ENCODE results near the gene RASL12. TPM values are rescaled to one million over a fixed set of nuclear protein-coding genes. Genes with fewer than 3 reads are reported as not detected.

Gene RASL12
- total and polyA plus RNA-seq, 7 donors, result 1.8 to 102 (median 29.1) TPM

DNA sequence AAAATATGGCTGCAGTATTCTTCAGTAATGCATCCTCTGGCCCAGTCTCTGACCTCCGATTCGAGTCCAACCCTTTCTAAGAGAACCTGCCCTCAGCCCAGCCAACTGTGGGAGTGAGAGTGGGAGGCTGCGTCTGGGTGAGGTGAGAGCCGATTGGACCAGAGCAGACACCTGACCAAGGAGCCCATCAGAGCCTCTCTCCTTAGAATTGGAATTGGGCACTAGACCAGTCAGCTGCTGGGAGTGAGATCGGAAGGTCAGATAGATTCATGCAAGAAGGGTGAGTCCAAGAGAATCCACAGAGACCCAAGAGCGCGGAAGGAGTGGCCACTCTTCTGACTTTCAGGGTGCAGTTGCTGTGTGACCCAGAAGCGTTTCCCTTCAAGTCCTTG, 10.2 kb downstream of the RASL12 start:
- peak overlapping the region in 3 of 4 donors; percentile 3 to 95 (median 4) for H3K27ac ChIP-seq
- peaks cover 0 to 46% (median 37%) of the 10 kb centered on the region in 4 donors for H3K4me1 ChIP-seq
- H3K27me3 ChIP-seq, result no peaks in the 10 kb centered on the region
- peak; percentile 43 for DNase-seq
- peaks cover 0 to 52% (median 22%) of the 10 kb centered on the region in 4 donors for H3K36me3 ChIP-seq
- intact Hi-C loops (cut with DNase I), result no loop called here
- no peaks in the 10 kb centered on the region for H3K9me3 ChIP-seq
- WGBS, 2 donors, result 94 to 98% methylated on average over 8 of the region's 8 CpGs
- TF ChIP-seq POLR2A (IDR thresholded peaks at IDR 0.05) (no peak), POLR2AphosphoS5 (IDR thresholded peaks at IDR 0.05) (no peak), EP300 (IDR thresholded peaks at IDR 0.05) (no peak)
- TF ChIP-seq, protein P1, sequence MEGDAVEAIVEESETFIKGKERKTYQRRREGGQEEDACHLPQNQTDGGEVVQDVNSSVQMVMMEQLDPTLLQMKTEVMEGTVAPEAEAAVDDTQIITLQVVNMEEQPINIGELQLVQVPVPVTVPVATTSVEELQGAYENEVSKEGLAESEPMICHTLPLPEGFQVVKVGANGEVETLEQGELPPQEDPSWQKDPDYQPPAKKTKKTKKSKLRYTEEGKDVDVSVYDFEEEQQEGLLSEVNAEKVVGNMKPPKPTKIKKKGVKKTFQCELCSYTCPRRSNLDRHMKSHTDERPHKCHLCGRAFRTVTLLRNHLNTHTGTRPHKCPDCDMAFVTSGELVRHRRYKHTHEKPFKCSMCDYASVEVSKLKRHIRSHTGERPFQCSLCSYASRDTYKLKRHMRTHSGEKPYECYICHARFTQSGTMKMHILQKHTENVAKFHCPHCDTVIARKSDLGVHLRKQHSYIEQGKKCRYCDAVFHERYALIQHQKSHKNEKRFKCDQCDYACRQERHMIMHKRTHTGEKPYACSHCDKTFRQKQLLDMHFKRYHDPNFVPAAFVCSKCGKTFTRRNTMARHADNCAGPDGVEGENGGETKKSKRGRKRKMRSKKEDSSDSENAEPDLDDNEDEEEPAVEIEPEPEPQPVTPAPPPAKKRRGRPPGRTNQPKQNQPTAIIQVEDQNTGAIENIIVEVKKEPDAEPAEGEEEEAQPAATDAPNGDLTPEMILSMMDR (IDR thresholded peaks at IDR 0.05), result no peak
- H3K4me3 ChIP-seq, result no peak overlapping the region

DNA sequence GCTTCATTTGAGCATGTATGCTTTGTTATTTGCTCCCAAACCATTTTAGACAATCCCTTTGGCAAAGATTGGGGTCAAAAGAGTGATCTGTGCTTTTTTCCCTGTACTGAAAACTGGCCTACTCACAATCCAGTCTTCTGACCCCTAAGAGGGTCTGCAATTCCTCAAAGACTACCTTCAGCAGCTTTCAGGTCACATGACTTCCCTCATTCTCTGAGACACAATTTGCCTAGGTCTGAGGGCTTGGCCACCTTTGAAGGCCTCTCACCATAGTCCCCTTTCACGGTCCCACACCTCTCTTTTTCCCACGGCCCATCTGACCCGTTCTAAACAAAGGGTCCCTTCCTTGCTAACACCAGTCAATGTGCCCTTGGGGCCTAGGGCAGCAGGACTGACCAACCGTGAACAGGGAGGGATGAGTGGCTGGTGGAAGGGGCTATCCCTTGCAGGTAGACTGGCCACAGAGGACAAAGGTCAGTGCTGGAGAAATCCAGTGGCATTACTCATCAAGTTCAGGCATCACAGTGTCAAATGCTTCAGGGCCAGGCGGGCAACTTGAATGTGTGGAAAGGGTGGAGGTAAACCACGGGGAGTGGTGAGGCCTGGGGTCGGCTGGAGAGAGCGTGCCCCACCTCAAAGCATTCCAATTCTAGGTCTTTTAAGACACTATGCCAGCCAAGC, 10.8 kb downstream of the RASL12 start:
- H3K9me3 ChIP-seq, result no peaks in the 10 kb centered on the region
- H3K4me1 ChIP-seq, result peaks cover 0 to 41% (median 34%) of the 10 kb centered on the region in 4 donors
- H3K36me3 ChIP-seq, result peaks cover 0 to 52% (median 22%) of the 10 kb centered on the region in 4 donors
- intact Hi-C loops (cut with DNase I), result no loop called here
- DNase-seq, result no peak
- no peak overlapping the region for H3K4me3 ChIP-seq
- H3K27ac ChIP-seq, result peak overlapping the region; percentile 4 to 95 (median 19)
- TF ChIP-seq, protein P1 (IDR thresholded peaks at IDR 0.05), result no peak
- TF ChIP-seq EP300 (IDR thresholded peaks at IDR 0.05), result no peak
- no peak for TF ChIP-seq POLR2AphosphoS5 (IDR thresholded peaks at IDR 0.05)
- no peak for TF ChIP-seq POLR2A (IDR thresholded peaks at IDR 0.05)
- WGBS, 2 donors, result 63 to 79% methylated on average over 8 of the region's 8 CpGs
- H3K27me3 ChIP-seq, result no peaks in the 10 kb centered on the region

DNA sequence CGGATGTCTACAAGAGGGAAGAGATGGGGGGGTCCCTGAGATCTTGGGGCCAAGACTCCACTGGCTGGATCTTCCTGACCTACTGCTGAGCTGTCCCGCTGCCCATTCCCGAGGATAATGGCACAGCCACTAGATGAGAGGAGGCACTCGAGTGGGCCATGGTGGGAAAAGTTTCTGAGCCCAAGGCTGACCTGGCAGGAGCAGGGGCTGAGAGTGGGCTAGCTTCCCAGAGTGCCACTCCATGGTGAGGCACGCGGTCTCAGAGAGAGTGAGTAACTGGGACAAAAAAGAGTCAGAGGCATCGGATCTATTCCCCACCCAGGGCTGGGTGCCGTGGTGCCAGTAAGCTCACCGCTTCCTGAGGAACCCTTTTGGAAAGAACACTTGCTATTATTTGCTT, 11.7 kb downstream of the RASL12 start:
- Histone ChIP-seq H3K36me3 (peaks cover 0 to 55% (median 22%) of the 10 kb centered on the region in 4 donors), H3K27ac (peak overlapping the region; percentile 35 to 76 (median 66)), H3K4me1 (peaks cover 0 to 34% (median 29%) of the 10 kb centered on the region in 4 donors), H3K9me3 (no peaks in the 10 kb centered on the region), H3K27me3 (no peaks in the 10 kb centered on the region), H3K4me3 (no peak overlapping the region)
- WGBS, 2 donors, result 82 to 87% methylated on average over 9 of the region's 9 CpGs
- no peak for DNase-seq
- intact Hi-C loops (cut with DNase I), result no loop called here
- TF ChIP-seq, protein P1 (IDR thresholded peaks at IDR 0.05), result no peak
- no peak for TF ChIP-seq EP300 (IDR thresholded peaks at IDR 0.05)

DNA sequence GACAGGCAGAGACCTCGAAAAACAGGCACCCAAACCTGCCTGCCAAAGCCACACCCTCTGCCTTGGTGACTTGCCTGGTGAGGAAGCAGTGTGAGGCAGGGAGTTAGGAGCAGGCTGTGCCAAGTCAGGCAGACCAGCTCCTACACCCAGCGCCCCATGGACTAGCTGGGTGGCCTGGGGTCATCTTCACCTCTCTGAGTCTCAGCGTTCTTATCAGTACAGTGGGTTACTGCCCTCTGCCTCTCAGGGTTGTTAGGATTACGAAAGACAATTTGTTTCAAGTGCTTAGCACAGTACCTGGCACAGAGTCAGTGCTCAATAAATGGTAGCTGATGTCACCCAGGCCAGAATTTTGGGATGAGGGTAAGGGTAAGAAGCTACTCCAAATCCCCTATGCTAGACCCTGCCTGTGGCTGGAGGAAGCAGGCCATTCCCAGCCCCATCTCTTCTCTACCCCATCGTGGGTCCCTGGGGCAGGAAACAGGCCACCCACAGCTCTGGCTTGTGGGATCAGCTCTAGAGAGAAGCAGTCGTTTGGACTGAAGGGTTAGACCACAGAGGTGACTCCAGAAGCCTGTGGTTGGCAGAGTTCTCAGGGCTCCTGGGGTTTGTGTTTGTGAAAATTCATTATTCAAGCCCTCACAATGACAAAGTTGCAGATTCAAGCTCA, 12.5 kb downstream of the RASL12 start:
- WGBS, 2 donors, result 31 to 46% methylated on average over 6 of the region's 6 CpGs
- H3K4me3 ChIP-seq, result no peak overlapping the region
- intact Hi-C loops (cut with DNase I), result no loop called here
- TF ChIP-seq POLR2AphosphoS5 (IDR thresholded peaks at IDR 0.05), result no peak
- TF ChIP-seq, protein P1 (IDR thresholded peaks at IDR 0.05), result no peak
- TF ChIP-seq POLR2A (IDR thresholded peaks at IDR 0.05), result no peak
- TF ChIP-seq EP300 (IDR thresholded peaks at IDR 0.05), result no peak
- H3K9me3 ChIP-seq, result no peaks in the 10 kb centered on the region
- peaks cover 0 to 57% (median 22%) of the 10 kb centered on the region in 4 donors for H3K36me3 ChIP-seq
- H3K27ac ChIP-seq, result peak overlapping the region; percentile 35 to 76 (median 66)
- H3K27me3 ChIP-seq, result no peaks in the 10 kb centered on the region
- DNase-seq, result no peak
- peaks cover 0 to 29% (median 23%) of the 10 kb centered on the region in 4 donors for H3K4me1 ChIP-seq

Data from sigmoid colon (tissue), 7 donors.